ENCODE results near the gene SLC22A5.

SLC22A5 gene

DNA sequence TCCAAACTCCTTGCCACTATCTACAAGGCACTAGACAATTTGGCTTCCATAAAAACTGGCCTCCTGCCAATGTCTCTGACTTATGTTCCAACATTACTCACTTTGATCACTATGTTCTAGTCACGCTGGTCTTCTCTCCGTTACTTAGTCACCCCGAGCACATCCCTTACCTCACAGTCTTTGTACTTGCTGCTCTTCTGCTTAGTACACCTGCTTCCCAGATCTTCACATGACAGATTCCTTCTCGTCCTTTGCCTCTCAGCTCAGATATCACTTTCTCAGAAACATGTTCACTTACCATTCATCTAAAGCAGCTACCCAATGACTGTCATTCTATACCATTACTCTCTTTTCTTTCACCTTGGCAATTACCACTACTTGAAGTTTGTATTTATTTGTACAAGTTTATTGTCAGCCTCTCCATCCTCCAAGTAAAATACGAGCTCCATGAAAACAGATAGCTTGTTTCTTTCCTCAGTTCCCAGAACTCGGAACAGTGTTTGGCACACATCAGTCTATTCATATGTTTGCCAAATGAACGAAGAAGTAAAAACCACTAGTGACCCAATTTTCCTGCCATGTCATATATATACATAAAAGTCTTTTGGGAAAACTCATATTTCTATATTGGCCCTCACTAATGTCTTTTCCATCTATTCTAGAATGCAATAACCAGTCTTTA, 5.9 kb upstream of the SLC22A5 start:
- DNase-seq (ENCODE audit: low read depth, low spot score) = no peak
- H3K4me3 ChIP-seq (ENCODE audit: low read length) = no peak overlapping the region

DNA sequence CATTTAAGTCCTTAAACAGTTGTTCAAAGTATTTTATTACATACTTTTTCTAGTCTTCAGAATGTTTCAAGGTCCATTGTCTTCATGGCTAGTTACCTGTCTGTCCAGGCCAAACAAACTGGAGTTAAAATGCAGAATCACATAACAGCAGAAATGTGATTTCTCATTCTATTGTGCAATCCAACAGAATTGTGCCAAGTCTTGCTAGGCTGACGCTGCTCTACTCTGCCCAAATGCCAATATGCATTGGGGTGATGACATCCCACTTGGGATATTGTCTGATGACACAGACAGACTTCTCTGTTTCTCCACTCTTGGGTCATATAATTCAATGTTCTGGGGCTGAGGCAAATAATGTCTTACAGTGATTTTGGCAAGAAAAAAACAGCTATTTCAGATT, 5.2 kb upstream of the SLC22A5 start:
- DNase-seq (ENCODE audit: low read depth, low spot score) = no peak
- no peak overlapping the region for H3K4me3 ChIP-seq (ENCODE audit: low read length)

GRCh38 chr5:132365213-132365612, 4.3 kb upstream of the SLC22A5 start:
- no peak overlapping the region for H3K4me3 ChIP-seq (ENCODE audit: low read length)
- DNase-seq (ENCODE audit: low read depth, low spot score) = no peak

GRCh38 chr5:132368186-132368585, 1.3 kb upstream of the SLC22A5 start:
- no peak overlapping the region for H3K4me3 ChIP-seq (ENCODE audit: low read length)
- DNase-seq (ENCODE audit: low read depth, low spot score) = no peak

DNA sequence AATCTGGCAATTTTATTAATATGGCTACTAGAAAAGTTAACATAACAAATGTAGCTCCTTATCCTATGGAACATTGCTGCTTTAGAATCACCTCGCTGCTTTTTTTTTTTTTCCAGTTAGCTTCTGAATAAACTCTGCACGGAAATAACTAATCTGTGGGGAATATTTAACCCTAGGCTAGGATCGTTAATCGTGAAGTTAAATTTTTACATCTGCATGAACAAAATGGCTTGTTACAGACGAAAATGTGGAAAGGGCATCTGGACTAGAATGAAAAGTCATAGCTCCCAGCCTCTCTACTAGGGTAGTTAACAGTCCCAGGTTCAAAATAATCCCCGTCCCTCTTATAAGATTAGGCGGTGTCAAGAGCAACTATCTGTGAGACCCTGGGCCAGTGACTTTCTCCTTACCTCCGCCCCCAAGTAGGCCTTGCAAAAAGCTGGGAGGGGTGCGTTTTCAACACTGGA, 470 bp upstream of the SLC22A5 start:
- H3K4me3 ChIP-seq (ENCODE audit: low read length) = peak overlapping the region; percentile 66
- peak; percentile 32 for DNase-seq (ENCODE audit: low read depth, low spot score)

DNA sequence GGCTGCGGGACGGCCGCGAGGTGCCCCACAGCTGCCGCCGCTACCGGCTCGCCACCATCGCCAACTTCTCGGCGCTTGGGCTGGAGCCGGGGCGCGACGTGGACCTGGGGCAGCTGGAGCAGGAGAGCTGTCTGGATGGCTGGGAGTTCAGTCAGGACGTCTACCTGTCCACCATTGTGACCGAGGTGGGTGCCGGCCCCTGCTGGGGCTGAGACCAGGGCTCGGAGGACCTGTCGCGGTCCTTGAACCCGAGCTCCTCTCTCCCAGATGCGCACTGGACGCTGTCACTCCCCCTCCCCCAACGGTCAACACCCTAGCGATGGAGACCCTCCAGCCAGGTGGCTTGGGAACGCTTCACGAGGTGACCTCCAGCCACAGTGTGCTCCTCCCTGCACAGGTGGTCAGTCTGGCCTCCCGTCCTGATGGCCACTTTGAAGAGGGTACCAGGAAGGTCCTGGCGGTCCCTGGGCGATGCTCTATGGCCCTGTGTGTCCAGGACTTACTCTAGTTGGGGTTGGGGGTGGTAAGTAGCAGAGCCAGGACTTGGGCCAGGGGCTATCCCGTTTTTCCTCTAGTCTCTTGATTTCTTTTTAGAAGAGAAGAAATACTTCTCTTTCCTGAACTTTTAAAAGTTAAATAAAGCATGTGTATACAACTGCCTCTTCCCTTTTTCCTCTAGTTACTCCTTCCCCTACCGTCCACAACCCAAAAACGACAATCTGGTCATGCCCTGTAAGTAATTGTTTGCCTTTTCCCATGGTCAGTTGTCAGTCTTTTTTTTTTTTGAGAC, 866 bp downstream of the SLC22A5 start:
- DNase-seq (ENCODE audit: low read depth, low spot score) = no peak
- peak overlapping the region; percentile 66 for H3K4me3 ChIP-seq (ENCODE audit: low read length)

GRCh38 chr5:132370971-132371602, 1.6 kb downstream of the SLC22A5 start:
- no peak overlapping the region for H3K4me3 ChIP-seq (ENCODE audit: low read length)
- no peak for DNase-seq (ENCODE audit: low read depth, low spot score)

DNA sequence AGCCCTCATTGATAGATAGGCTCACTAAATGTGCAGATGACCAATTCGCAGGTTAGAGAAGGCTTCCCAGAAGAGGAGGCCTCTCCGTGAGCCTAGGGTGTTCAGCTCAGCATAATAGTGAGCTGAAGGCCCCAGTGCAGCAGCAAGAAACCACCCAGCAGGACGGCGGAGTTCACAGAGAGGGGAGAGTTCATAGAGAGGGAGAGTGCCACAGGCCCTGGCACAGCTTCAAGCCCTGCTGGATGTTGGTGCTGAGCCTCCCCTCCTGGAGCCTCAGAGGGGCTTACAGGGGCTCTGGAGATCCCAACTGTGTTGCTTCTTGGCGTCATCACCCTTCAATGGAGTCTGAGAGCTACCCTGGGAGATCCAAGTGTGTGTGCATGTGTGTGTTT, 2.1 kb downstream of the SLC22A5 start:
- no peak for DNase-seq (ENCODE audit: low read depth, low spot score)
- H3K4me3 ChIP-seq (ENCODE audit: low read length) = no peak overlapping the region

DNA sequence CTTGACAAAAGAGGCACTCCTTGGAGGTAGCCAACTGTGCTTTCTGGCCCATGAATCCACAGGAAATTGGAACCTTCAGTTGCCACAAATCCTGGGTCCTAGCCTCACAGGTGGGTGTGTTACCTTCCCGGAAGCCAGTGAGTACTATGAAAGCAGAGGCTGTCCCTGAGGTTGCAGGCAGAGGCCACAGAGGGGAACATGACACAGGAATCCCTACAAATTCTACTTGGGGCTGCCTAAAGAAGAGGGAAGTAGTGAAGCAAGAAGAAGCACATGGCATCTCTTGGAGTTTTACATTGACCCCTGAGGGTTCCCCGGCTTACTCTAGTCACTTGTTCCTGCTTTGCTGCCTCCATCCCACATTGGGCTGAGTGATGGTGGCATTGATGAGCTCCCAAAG, 2.6 kb downstream of the SLC22A5 start:
- no peak for DNase-seq (ENCODE audit: low read depth, low spot score)
- H3K4me3 ChIP-seq (ENCODE audit: low read length) = no peak overlapping the region

- DNase-seq (ENCODE audit: low read depth, low spot score) = no peak
Observed at GRCh38 chr5:132372542-132372941, 3.0 kb downstream of the SLC22A5 start.

GRCh38 chr5:132375957-132376356, 6.4 kb downstream of the SLC22A5 start:
- no peak for DNase-seq (ENCODE audit: low read depth, low spot score)
- H3K4me3 ChIP-seq (ENCODE audit: low read length) = no peak overlapping the region

More at GRCh38 chr5:132372542-132372941, 3.0 kb downstream of the SLC22A5 start:
- H3K4me3 ChIP-seq (ENCODE audit: low read length) = no peak overlapping the region

DNA sequence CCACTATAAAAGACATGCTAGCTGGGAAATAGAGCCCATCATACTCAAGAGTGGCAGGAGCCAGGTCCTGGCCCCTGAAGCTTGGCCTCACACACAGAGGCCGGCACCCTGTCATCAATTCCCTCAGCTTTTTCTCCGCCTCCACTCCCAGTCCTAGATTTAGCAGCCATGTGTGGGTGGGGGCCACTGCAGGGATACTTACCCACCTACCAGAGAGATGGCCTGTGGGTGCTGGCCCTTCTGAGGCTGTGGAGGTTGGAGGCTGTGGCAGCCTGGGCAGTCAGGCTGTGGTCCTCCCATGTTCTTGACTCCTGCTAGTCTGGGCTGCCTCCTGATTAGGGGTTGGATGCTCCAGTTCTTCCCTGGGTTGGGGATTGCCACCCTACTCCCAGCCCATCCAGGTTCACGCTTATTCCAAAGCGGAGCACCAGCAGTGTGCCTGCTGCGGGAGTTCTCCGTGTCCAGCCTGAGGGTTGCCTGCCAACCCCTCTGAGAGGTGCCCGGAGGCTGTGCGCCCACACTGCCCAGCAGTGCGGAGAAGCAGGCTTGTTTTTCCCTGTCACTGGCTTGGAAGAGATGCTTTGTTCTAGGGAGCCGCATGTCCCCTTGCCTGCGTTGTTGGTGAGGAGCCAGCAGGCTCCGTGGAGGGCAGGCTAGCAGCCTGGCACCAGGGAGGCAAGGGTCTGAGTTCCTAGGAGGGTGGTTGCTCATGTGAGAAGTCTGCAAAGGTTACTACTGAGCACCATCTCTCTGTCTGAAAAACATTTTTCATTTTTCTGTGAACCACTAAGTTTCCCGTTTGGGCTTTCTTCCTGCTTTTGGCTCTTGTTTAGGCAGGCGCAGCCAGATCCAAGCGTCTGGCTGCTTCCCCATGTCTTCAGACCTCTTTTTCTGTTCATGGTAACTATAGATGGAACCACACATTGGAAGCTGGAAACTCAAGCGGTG, 7.5 kb downstream of the SLC22A5 start:
- no peak for DNase-seq (ENCODE audit: low read depth, low spot score)
- H3K4me3 ChIP-seq (ENCODE audit: low read length) = no peak overlapping the region

GRCh38 chr5:132377738-132378137, 8.2 kb downstream of the SLC22A5 start:
- no peak for DNase-seq (ENCODE audit: low read depth, low spot score)
- H3K4me3 ChIP-seq (ENCODE audit: low read length) = no peak overlapping the region

- no peak for DNase-seq (ENCODE audit: low read depth, low spot score)
- no peak overlapping the region for H3K4me3 ChIP-seq (ENCODE audit: low read length)
Observed at GRCh38 chr5:132378580-132378979, 9.1 kb downstream of the SLC22A5 start.

- H3K4me3 ChIP-seq (ENCODE audit: low read length) = no peak overlapping the region
- no peak for DNase-seq (ENCODE audit: low read depth, low spot score)
Observed at GRCh38 chr5:132380047-132380446, 10.5 kb downstream of the SLC22A5 start.

DNA sequence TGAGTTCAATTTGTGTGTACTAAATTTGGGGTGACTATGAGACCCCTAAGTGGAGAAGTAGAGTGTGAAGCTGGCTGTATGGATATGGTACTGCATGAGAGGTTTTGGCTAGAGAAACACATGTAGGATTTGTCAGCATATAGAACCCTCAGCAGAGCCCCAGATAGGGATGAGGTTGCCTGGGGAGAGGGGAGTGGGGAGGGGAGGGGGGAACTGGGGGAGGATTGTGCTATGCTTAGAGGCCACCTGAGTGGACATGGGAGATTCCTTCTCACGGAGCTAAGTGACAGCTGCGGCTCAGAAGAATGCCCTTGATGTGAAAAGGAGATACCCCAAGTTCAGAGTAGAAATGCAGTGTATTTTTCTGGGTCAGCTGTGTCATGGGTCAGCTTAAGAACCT, 11.2 kb downstream of the SLC22A5 start:
- no peak for DNase-seq (ENCODE audit: low read depth, low spot score)

GRCh38 chr5:132381614-132382013, 12.1 kb downstream of the SLC22A5 start:
- no peak for DNase-seq (ENCODE audit: low read depth, low spot score)
- no peak overlapping the region for H3K4me3 ChIP-seq (ENCODE audit: low read length)

More for the DNA sequence above, 11.2 kb downstream of the SLC22A5 start:
- H3K4me3 ChIP-seq (ENCODE audit: low read length) = no peak overlapping the region

GRCh38 chr5:132383261-132383660, 13.8 kb downstream of the SLC22A5 start:
- no peak overlapping the region for H3K4me3 ChIP-seq (ENCODE audit: low read length)
- no peak for DNase-seq (ENCODE audit: low read depth, low spot score)

DNA sequence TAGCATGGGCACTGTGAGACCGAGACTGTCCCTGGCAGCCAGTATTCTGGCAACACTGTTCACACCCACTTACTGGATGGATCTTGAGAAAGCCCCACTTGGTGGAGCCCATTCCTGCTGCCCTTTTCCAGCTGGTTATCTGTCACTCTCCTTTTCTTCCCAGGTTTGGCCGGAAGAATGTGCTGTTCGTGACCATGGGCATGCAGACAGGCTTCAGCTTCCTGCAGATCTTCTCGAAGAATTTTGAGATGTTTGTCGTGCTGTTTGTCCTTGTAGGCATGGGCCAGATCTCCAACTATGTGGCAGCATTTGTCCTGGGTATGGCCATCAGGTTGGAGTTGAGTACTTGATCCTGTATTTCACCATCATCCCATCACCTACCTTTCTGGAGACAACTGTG, 14.5 kb downstream of the SLC22A5 start:
- H3K4me3 ChIP-seq (ENCODE audit: low read length) = no peak overlapping the region
- no peak for DNase-seq (ENCODE audit: low read depth, low spot score)
